B cell (primary cell): ENCODE data around the gene EHBP1L1.

Experiments used
- EZH2 ChIP-seq: IDR thresholded peaks from 2 replicates; pipeline ENCODE4 v1.6.1; 2012; ENCODE audit warnings: borderline replicate concordance, low read depth, mild to moderate bottlenecking, moderate library complexity, low read length; ENCODE audit not compliant: insufficient read depth, poor library complexity, severe bottlenecking
- TF ChIP-seq, protein P1 (sequence below): fragments of 200-600 bp; IDR thresholded peaks from one replicate; pipeline ENCODE4 v1.8.0; 2022; ENCODE audit warnings: antibody characterized with exemption, mild to moderate bottlenecking

DNA sequence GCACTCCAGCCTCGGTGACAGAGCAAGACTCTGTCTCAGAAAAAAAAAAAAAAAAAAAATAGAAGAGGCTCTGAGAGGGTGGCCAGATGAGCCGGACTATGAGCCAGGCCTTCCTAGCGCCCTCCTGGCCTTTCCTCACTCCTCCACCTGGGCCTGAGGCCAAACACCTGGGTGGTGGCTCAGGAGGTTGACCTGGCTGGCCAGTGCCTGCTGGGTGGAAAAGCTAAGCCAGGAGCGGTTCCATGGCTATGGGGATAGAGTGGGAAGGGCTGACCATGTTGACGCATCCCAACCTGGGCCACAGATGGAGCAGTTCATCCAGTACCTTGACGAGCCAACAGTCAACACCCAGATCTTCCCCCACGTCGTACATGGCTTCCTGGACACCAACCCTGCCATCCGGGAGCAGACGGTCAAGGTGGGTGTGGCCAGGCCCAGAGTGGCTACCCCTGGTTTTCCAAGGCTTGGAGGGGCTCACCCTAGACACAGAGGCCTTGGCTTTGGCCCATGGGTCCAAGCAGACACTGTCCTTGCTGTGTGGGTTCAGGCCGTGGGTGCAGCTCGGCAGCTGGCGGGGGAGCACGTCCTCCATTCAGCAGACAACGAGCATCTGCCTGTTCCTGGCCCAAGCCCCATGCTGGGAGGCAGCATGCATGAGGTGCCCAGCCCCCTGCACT lies 43.3 kb upstream of the EHBP1L1 start:
- TF ChIP-seq, protein P1, sequence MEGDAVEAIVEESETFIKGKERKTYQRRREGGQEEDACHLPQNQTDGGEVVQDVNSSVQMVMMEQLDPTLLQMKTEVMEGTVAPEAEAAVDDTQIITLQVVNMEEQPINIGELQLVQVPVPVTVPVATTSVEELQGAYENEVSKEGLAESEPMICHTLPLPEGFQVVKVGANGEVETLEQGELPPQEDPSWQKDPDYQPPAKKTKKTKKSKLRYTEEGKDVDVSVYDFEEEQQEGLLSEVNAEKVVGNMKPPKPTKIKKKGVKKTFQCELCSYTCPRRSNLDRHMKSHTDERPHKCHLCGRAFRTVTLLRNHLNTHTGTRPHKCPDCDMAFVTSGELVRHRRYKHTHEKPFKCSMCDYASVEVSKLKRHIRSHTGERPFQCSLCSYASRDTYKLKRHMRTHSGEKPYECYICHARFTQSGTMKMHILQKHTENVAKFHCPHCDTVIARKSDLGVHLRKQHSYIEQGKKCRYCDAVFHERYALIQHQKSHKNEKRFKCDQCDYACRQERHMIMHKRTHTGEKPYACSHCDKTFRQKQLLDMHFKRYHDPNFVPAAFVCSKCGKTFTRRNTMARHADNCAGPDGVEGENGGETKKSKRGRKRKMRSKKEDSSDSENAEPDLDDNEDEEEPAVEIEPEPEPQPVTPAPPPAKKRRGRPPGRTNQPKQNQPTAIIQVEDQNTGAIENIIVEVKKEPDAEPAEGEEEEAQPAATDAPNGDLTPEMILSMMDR = no peak
- no peak for TF ChIP-seq EZH2
